Fibroblast of lung (primary cell): ENCODE results near the gene PBOV1.

ENCODE experiments used
- CTCF ChIP-seq, 2 donors: IDR thresholded peaks in 1 of 2; conservative IDR thresholded peaks in 1 of 2; 1 replicate in 1 of 2; 2 replicates in 1 of 2; pipeline ENCODE4 v1.5.1; 2011 to 2012; ENCODE audit warnings: low read length in 2 of 2, control low read depth in 1 of 2, inconsistent platforms in 1 of 2, low read depth in 1 of 2, mild to moderate bottlenecking in 1 of 2
- EZH2 ChIP-seq: IDR thresholded peaks from 2 replicates; pipeline ENCODE4 v1.5.1; 2012; ENCODE audit warnings: low read length, control low read depth, mild to moderate bottlenecking; ENCODE audit errors: missing control alignments

- TF ChIP-seq CTCF (conservative IDR thresholded peaks at IDR 0.05 in 1 of 2, IDR thresholded peaks at IDR 0.05 in 1 of 2; ENCODE audit: low read depth in 1 of 2, low read length in 2 of 2) (no peak), EZH2 (no peak)
These were observed 11.4 kb downstream of the PBOV1 start for GRCh38 chr6:138206862-138207261.
